ENCODE results near the gene CFAP77.

The CFAP77 gene

DNA sequence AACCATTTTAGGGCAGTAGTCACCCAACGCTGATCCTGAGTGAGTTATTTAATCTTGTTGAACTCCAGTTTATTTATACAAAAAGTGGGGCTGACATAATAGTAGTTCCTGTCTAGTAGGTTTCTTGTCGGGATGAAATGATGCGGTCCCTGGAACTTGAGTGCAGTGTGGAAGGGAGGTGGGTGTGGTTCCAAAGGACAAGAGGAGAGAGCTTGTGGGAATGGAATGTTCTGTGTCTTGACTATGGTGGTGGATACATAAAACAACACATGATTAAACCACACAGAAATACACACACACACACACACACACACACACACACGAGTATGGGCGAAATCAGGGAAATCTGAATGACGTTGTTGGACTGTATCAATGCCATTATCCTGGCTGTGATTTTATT is 106.3 kb downstream of the CFAP77 start:
- DNase-seq (ENCODE audit: low read depth, low spot score): no peak

DNA sequence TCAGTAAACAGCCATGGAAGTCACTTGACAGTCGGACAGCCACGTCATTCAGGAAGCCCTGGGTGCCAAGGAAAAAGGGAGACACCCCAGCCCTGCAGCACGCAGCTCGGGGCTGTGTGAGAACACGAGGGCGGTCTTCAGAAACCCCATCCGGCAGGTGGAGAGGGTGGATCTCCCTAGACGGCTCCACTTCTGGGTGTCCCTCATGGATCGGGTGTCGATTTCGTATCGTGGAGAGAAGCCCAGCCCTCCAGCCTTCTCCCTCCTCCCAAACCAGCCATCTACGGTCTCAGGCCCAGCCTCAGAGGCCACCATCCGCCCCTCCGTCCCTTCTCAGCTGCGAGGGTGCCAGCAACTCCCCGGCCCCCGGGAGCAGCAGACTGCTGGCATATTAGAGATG is 106.9 kb downstream of the CFAP77 start:
- no peak for DNase-seq (ENCODE audit: low read depth, low spot score)

DNA sequence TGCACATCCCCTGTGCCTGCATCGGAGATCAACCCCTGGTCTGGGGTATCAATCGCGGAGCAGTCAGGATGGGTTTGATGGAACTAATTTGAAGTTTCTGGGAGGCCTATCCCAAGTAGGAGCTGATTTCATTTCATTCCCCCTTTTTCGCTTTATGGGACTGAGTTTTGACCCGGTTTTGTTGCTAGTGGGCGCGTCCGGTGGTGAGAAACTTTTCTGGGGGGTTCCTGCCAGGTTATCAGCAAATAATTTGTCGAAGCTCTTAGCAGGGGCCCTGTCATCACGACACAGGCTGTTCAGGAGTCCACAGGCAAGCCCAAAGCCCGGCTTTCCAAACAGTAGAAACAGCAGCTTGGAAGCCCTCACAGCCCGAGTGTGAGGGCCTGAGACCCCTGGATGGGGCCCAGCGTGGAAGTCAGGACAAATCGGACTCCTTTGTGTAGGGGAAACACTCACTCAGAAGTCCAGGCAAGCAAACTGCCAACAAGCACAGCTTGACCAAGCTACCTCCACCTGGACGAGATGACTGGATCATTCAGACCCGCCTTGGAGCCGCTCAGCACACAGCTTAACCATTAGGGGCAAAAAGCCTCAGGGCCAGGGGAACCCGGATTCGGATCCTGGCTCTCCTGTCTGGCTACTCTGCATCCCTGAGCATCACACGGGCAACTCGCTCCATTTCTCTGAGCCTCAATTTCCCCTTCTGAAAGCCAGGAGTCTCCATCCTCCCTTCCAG is 108.0 kb downstream of the CFAP77 start:
- no peak for DNase-seq (ENCODE audit: low read depth, low spot score)

DNA sequence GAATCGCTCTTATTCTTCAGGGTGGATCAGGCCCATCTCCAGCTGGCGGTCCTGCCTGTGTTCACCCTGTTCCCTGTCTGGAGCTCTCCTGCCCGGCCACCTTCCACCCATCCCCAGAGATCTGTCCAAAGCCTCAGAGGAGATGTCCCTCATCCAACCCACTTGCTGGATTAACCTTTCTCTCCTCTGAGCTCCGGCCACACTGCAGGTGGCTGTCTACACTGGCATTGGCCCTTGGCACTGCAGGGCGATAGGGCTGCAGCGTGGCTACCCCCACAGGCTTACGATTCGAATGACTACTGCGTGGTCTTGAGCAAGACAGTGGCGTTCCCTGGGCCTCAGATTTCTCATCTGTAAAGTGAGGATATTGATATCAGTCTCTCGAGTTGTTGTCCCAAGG is 108.6 kb downstream of the CFAP77 start:
- DNase-seq (ENCODE audit: low read depth, low spot score): no peak

DNA sequence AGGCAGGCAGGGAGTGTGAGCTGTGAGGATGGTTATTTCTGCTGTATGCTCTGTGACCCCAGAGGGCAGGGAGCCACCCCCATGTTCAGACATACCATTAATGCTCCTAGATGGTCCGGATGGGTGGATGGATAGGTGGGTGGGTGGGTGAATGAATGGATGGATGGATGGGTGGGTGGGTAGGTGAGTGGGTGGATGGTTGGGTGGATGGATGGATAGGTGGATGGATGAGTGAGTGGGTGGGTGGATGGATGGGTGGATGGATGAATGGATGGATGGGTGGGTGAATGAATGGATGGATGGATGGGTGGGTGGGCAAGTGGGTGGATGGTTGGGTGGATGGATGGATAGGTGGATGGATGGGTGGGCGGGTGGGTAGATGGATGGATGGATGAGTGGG is 109.0 kb downstream of the CFAP77 start:
- DNase-seq (ENCODE audit: low read depth, low spot score): no peak

DNA sequence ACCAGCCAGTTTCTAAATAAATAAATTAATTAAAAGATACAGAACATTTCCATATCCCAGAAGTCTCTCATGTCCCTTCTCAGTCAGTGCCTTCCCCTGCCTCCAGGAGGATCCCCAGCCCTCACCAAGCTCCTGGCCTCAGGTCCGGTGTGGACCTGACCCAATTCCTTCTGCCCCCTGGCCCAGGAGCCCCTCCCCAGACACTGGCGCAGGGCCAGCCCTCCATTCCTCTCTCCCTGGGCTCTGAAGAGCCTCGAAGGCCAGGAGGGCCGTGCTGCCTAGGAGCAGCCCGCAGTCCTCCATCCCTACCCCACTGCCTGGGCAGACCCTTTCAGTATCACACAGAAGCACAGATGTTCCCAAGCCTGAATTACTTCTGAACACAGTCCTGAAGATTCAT is 110.6 kb downstream of the CFAP77 start:
- no peak for DNase-seq (ENCODE audit: low read depth, low spot score)

DNA sequence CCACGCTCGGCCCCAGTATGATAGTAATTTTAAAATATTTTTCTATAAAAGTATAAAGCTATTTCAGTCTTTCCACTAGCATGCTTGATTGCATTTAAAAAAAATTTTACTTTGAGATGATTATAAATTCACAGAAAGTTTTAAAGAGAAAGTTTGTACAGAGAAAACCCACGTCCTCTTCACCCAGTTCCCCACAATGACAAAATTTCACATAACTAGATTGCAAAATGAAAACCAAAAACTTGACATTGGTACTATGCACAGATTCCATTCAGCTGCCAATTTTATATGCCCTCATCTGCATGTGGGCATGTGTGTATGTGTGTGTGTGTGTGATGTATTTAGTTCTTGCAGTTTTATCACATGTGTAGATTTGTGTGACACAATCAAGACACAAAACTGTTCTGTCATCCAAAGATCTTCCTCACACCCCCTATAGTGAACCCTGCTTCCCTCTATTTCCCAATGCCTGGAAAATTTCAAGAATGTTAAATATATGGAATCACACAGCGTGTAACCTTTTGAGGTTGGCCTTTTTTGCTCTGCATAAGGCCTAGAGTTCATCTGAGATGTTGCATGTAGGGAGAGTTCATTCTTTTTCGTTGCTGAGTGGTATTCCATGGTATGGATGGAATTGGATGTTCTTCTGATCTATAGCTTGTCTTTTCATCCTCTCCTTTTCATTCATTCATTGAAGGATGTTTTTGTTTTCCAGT is 115.5 kb downstream of the CFAP77 start:
- no peak for DNase-seq (ENCODE audit: low read depth, low spot score)

DNA sequence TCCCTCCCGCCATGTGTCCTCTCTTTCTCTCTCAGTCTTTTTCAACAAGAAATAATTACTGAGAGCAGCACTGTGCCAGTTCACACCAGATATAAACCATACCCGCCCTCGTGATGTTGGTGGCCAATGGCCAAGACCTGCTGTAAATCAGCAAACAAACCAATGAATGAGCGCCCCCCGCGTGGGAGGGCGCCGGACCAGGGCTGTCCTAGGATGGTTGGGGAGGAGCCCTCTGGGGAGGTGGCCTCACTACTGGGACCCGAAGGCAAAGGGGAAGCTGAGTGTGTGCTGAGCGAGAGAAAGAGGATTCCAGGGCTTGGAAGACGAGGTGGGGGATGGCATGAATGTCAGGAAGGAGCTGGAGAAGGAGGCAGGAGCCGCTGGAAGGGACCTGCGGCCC is 121.2 kb downstream of the CFAP77 start:
- no peak for DNase-seq (ENCODE audit: low read depth, low spot score)

DNA sequence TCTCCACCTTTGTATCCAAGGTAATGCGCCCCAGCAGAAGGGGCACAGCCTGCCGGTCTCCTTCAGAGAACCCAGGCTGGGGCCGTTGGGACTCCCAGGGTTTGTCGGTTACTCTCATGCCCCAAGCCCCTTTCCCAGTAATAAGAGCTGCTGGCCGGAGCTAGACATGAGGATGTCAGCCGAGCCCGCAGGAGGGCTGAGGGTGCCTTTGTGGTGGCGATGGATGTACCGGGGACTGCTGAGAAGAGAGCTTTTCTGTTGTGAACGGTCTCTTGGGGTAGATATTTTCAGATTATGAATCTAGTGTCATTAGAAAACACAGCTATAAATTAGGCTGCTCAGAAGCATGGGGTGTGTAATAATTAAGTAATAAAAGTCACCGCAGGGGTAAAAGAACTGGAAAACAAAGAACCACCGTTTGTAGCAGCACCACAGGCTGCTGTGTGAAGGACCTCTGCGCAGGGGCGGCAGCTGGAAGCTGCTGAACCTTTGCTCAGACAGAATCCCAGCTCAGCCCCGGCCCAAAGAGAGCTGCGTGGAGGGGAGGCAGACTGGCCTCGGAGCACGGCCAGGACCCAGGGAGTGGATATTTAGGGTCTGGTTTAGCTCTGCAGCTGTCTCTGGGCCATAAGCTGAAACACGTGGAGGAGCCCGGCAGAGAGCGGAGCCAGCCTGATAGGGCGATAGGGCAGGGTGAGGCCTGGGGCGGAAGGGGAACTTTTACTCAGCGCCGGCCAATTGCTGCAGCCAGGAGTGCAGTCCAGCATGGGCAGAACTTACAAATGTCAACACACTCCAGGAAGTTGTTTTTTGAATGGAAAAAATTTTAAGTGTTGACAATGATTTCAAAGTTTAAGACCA is 121.9 kb downstream of the CFAP77 start:
- DNase-seq (ENCODE audit: low read depth, low spot score): no peak

DNA sequence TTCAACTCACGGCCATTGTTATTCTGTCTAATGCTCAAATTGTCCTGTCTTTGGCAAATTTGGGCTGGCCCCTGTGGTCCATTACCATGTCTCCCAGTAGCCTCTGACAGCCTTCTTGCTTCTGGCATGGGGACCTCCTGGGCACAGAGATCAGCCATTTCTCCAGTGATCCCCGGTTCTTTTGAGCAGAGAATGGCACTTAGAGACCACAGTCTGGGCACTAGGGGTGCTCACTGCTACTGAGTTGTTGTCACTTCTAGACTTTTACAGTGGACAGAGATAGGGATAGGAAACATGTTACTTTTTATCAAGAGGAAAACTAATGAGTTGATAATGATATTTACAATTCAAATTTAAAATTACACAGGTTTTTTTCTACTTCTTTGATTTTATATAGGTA is 124.8 kb downstream of the CFAP77 start:
- no peak for DNase-seq (ENCODE audit: low read depth, low spot score)

DNA sequence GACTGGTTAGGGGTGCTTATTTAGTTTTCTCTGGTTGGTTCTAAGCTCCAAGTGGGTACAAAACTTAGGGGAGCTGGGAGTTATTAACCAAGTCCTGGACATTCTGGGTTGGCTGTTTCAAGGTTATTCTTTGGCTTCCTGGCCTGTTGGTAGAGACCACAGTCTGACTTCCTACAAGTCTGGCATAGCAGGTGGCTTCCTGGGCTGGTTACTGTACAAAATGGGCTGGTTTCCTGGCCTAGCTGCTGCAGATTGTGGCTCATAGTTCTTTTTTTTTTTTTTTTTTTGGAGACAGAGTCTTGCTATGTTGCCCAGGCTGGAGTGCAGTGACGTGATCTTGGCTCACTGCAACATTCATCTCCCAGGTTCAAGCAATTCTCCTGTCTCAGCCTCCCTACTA is 126.1 kb downstream of the CFAP77 start:
- no peak for DNase-seq (ENCODE audit: low read depth, low spot score)

DNA sequence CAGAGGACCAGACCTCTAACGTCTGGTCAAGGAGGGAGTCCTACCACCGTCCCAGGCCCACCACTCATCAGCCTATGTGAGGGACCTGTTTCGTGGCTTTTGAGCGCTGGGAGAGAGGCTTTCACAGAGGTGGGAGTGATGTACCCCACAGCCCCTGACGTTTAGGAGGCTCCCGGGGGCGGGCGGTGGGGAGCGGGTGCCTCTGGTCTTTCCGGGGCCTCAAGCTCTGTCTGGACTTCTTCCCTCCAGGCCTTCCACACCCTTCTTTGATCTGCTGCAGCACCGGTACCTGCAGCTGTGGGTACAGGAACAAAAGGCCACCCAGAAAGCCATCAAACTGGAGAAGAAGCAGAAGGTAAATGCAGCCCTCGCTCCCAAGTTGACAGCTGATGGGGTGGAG is 127.3 kb downstream of the CFAP77 start:
- no peak for DNase-seq (ENCODE audit: low read depth, low spot score)

DNA sequence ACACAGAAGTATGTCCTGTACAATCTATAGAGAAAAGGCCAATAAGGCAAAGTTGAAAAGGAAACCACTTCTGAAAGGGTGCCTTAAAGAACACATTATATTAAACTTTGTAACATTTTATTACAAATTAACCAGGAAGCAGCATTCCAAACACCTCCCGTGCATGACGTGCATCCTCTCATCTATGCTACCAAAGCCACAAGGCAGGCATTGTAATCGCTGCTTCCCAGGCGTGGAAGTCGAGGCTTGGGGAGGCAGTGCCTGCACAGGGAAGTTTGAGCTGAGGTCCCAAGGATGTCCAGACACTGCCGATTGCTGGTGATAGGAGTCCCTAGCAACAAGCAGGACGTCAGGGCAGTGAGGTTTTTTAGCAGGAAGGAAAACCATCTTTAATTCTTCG is 128.1 kb downstream of the CFAP77 start:
- no peak for DNase-seq (ENCODE audit: low read depth, low spot score)

DNA sequence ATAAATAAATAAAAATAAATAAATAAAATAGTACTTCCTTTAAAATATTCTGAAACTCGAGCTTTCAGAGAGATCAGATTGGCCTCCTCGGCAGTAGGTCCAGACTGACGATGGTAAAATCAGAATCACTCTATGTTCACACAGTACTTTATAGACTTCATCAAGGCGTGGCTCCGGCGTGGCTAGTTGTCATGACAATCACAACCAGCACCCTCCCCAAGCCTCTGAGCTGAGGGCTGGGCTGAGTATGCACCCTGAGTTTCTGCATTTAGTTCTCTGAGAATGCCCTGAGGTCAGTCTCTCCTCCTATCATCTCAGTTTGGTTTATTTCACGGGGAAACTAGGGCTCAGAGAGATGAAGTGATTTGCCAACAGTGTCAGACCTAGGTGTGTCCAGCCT is 129.1 kb downstream of the CFAP77 start:
- DNase-seq (ENCODE audit: low read depth, low spot score): no peak

DNA sequence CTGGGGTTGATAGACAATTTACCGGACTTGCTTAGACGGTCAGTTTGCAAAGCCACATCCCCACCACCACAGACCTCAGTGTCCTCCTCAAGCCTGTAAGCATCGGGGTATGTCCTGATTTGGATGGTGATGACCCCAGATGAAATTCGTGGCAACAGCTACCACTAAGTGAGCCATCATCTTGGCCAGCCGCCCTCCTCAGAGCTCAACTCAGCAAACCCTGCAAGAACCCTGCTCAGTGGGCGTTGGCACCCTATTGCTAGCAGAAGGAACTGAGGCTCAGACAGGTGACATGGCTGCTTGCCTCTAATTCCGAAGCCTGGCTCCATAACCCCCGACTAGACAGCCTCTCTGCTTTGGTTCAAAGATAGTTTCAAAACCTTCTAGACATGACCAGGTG is 131.0 kb downstream of the CFAP77 start:
- DNase-seq (ENCODE audit: low read depth, low spot score): no peak

DNA sequence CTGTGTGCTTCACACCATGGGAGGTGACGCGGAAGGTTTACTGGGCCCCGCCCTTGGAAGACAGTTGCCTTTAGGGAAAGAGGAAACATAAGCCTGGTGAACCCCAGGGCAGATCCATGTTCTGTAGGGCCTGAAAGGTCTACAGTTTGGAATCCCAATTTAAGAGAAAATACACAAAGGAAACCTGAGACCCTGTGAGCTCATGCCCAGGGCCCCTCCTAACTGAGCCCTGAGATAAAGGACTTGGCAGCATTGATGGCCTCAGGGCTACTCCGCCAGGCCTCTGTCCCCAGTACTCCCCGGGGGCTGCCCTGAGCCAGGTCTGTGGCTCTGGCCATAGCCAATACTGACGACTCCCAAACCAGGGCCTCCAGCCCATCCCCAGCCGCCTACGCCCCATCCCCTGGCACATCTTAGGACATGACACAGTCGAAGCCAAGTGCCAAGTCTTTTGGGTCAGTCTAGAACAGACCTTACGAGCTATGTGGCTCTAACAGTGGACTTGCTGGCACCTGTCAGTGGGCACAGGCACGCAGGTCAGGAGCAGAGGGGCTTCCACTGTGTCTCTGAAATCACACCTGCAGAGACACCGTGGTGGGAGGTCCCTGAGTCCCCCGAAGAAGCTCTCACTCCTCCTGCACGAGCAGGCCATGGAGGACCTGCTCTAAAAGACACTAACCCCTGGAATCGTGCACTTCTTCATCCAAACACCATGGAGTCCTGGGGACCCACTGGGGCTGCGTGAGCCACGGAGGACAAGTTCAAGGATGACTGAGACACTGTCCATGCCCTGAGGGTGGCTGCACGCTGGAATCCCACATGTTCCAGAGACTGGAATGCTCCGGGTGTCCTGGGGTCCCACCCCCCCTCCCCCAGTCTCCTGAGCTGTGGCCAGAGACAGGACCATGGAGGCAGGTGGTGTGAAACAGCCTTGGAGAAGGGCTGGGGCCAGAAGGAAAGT is 132.1 kb downstream of the CFAP77 start:
- DNase-seq (ENCODE audit: low read depth, low spot score): no peak

DNA sequence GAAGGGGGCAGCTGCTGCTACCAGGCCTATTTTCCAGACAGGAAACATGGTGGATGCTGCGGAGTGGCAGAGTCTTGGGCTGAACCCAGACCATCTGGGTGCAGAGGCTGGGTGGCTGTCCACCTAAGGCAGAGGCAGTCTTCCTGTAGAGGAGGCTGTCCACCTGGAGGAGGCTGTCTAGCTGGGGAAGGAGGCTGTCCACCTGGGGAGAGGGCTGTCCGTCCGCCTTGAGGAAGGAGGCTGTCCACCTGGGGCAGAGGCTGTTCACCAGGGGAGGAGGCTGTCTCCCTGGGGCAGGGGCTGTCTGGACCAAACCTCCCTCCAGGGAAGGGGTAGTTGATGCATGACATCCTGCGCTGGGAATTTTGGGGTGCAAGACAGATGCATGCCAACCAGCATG is 133.2 kb downstream of the CFAP77 start:
- no peak for DNase-seq (ENCODE audit: low read depth, low spot score)

DNA sequence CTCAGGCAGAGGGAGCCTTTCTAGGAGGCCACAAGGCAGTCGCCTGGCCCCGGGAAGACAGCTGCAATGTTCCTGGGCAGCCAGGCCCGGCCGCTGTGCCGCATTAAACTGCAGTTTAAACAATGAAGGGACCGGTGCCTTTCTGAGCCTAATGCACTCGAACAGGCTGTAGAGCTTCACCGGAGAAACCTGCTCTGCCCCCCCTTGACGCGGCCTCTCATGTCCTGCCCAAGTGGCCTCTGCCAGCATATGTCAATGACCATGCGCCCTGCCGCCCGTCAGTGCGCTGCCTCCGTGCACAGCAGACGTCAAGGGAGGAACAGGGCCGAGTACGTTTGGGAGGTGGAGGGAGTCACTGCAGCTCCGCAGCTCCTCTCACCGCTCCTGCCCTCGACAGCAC is 133.9 kb downstream of the CFAP77 start:
- DNase-seq (ENCODE audit: low read depth, low spot score): no peak

DNA sequence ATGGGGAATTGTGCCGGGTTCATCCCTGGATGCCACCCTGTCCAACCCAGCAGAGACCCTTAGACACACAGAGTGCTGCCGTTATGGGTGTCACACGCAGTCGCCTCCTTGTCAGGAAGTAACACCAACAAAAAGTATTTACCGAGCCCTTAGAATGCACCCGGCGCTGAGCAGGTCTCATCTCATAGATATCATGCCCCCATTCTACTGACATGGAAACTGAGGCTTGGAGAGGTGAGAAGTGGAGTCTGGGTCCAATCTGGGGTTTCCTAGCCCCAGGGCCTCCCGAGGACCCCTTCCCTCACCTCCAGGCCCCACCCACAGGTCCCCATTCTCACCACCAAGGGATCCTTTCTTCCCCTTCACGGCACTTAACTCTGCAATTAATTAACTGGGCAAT is 135.6 kb downstream of the CFAP77 start:
- no peak for DNase-seq (ENCODE audit: low read depth, low spot score)

DNA sequence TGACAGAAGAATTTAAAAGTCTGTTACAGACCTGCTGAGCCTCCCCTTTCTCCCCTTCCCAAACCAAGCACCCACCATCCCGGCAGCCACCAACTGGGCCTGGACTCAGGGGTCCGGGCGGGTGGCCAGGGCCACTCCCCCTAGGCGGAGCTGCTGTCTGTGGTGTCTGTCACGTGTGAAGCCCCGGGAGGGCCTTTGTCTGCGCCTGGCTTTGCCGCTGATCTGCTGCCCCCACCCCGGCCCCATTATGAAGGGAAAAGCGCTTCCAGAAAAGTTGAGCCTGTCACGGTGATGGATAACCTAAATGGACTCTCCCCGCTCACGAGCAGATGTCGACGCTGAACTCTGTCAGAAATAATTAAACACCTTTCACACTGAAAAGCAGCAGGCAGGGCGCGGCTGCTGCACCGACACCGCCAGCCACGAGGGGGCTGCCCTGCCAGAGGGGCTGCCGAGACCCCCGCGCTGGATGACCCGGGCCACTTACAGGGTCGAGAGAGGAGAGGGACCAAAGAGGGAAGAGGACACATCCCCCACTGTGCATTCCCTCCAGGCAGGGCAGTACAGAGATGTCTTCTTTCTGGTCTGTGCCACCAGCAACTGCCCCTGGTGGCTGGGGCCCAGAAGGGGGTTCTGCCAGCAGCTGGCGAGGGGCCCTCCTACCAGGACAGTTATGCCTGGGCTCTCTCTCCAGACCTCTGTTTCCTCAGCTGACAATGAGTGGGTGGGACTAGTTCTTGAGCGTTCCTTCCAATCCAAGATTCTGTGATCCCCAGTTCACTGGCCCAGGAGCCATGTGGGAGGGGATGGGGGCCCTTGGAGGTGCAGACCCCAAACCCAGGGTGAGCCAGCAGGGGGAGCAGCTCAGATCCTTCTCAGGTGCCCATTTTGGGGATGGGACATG is 136.4 kb downstream of the CFAP77 start:
- DNase-seq (ENCODE audit: low read depth, low spot score): no peak

All from activated naive CD8-positive, alpha-beta T cell treated with anti-CD3 and anti-CD28 coated beads, Interleukin-2, amount 50 U/mL, for 16 hours (primary cell).